PC-9 (cell line): ENCODE data around the gene GAB2. TPM values are rescaled to one million over a fixed set of nuclear protein-coding genes. Genes with fewer than 3 reads are reported as not detected.

ENCODE experiments used
- BruUV-seq: library from RNA; stranded (reverse); fragments of 400-500 nt; replicated peaks from 2 replicates; lab custom pipeline; 2021; lab: Mats Ljungman, UMichigan
- CTCF ChIA-PET: fragments of 300-600 bp; sonication (Branson Sonifier 250); formaldehyde crosslinking; loops from one replicate; lab custom pipeline; 2022; ENCODE audit warnings: antibody characterized with exemption; lab: Charles Lee
- POLR2A ChIA-PET: fragments of 300-600 bp; sonication (Branson Sonifier 250); formaldehyde crosslinking; loops from one replicate; lab custom pipeline; 2022; ENCODE audit warnings: antibody characterized with exemption; ENCODE audit not compliant: unreplicated experiment; lab: Charles Lee
- DNase-seq, 2 experiments: peaks; one replicate each; pipeline versions ENCODE4 v3.0.0 to v3.0.0-alpha.2; 2015 to 2022; ENCODE audit warnings: mixed read lengths in 1 of 2
- H2AFZ ChIP-seq: fragments of 200-600 bp; sonication (generic); 2 replicates; pipeline ENCODE4 v1.8.1; 2017; ENCODE audit warnings: antibody characterized with exemption
- H3F3A ChIP-seq: fragments of 200-600 bp; sonication (generic); 2 replicates; pipeline ENCODE4 v1.8.1; 2017; ENCODE audit warnings: antibody characterized with exemption, mild to moderate bottlenecking, low read depth; ENCODE audit not compliant: insufficient read depth
- H3K27ac ChIP-seq: fragments of 200-600 bp; sonication (generic); 2 replicates; pipeline ENCODE4 v1.6.1; 2016; ENCODE audit warnings: mixed run types
- H3K27me3 ChIP-seq: fragments of 200-600 bp; sonication (generic); 2 replicates; pipeline ENCODE4 v1.6.1; 2016; ENCODE audit warnings: low read depth, mixed run types; ENCODE audit not compliant: insufficient read depth
- H3K36me3 ChIP-seq: fragments of 200-600 bp; sonication (generic); 2 replicates; pipeline ENCODE4 v1.6.1; 2016; ENCODE audit warnings: low read depth, mixed run types
- H3K4me1 ChIP-seq: fragments of 200-600 bp; sonication (generic); replicated peaks from 2 replicates; pipeline ENCODE4 v1.6.1; 2016; ENCODE audit warnings: mixed run types; ENCODE audit not compliant: insufficient read depth
- H3K4me2 ChIP-seq: fragments of 200-600 bp; sonication (generic); 2 replicates; pipeline ENCODE4 v1.6.1; 2017; ENCODE audit warnings: mixed run types
- H3K4me3 ChIP-seq: fragments of 200-600 bp; sonication (generic); 2 replicates; pipeline ENCODE4 v1.6.1; 2016; ENCODE audit warnings: mixed run types
- H3K79me2 ChIP-seq: fragments of 200-600 bp; sonication (generic); 2 replicates; pipeline ENCODE4 v1.6.1; 2017; ENCODE audit warnings: low read depth, mixed run types
- H3K9me2 ChIP-seq: fragments of 200-600 bp; sonication (generic); 2 replicates; pipeline ENCODE4 v1.8.1; 2017; ENCODE audit warnings: mild to moderate bottlenecking; ENCODE audit not compliant: insufficient read depth
- H3K9me3 ChIP-seq: fragments of 200-600 bp; sonication (generic); 2 replicates; pipeline ENCODE4 v1.8.1; 2016; ENCODE audit warnings: low read depth; ENCODE audit not compliant: insufficient read depth
- H4K20me1 ChIP-seq: fragments of 200-600 bp; sonication (generic); 2 replicates; pipeline ENCODE4 v1.8.1; 2017; ENCODE audit not compliant: insufficient read depth
- EZH2 ChIP-seq: fragments of 200-600 bp; sonication (generic); IDR thresholded peaks from 2 replicates; pipeline ENCODE4 v1.8.0; 2017; ENCODE audit warnings: antibody characterized with exemption, low read depth
- intact Hi-C: fragments of 100-400 bp; cut with micrococcal nuclease; formaldehyde crosslinking; loops from one replicate; pipeline ENCODE4 v1.10.0; 2022; ENCODE audit not compliant: unreplicated experiment
- total RNA-seq: library from RNA; stranded (reverse); gene quantifications from 2 replicates; pipeline ENCODE4 v1.2.3, GENCODE V29; 2021
- TF ChIP-seq, protein P1 (sequence below): fragments of 200-600 bp; sonication (generic); conservative IDR thresholded peaks from 2 replicates; pipeline ENCODE4 v1.6.1; 2017; ENCODE audit warnings: mixed run types, antibody characterized with exemption, mild to moderate bottlenecking, moderate library complexity

GAB2 gene
- total RNA-seq, 1 experiment from 2014 or later: 17.5 TPM

DNA sequence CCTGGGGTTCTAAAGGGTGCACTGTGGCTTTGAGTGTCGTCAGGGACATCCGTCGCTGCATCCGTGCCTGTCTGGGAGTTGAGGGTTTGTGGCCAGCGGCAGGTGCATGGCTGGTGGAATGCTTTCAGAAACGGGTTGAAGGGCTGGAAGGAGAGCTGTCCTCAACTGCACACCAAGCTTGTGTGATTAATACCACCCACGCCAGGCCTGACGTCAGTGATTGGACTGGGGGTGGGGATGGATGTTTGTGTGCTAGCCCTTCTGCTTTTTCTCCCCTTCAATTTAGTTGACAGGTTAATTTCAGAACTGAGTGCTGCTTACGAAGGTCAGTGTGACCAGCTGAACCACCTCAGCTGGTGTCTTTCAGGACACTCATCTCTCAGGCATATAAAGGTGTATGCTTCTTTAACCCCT is 3.2 kb upstream of the GAB2 start:
- H3K4me2 ChIP-seq: no peak overlapping the region; the same call in 1 of the 2 replicates
- H2AFZ ChIP-seq: no peak overlapping the region
- no TSS peak for BruUV-seq
- H3K4me3 ChIP-seq: no peak overlapping the region
- ChIA-PET CTCF (interaction anchor here (1.0 kb wide), 1 partner anchor 193 kb away, joined by 5 read pairs; no protein-coding TSS in a partner anchor), POLR2A (no interaction called here)
- H3K9me2 ChIP-seq: no peaks in the 10 kb centered on the region
- no peaks in the 10 kb centered on the region for H4K20me1 ChIP-seq
- H3K79me2 ChIP-seq: peaks cover under 1% of the 10 kb centered on the region; the same call in 1 of the 2 replicates
- intact Hi-C loops: loop anchor here (1.0 to 5.0 kb wide), 3 partner anchors 193 to 344 kb away; partner anchors contain the start of genes KCTD21, NDUFC2 and USP35
- no peaks in the 10 kb centered on the region for H3K27me3 ChIP-seq
- no peaks in the 10 kb centered on the region for H3K9me3 ChIP-seq
- H3K36me3 ChIP-seq: no peaks in the 10 kb centered on the region
- H3F3A ChIP-seq: peaks cover 22% of the 10 kb centered on the region
- H3K4me1 ChIP-seq: peaks cover 19% of the 10 kb centered on the region
- no peak overlapping the region for H3K27ac ChIP-seq
- TF ChIP-seq, protein P1, sequence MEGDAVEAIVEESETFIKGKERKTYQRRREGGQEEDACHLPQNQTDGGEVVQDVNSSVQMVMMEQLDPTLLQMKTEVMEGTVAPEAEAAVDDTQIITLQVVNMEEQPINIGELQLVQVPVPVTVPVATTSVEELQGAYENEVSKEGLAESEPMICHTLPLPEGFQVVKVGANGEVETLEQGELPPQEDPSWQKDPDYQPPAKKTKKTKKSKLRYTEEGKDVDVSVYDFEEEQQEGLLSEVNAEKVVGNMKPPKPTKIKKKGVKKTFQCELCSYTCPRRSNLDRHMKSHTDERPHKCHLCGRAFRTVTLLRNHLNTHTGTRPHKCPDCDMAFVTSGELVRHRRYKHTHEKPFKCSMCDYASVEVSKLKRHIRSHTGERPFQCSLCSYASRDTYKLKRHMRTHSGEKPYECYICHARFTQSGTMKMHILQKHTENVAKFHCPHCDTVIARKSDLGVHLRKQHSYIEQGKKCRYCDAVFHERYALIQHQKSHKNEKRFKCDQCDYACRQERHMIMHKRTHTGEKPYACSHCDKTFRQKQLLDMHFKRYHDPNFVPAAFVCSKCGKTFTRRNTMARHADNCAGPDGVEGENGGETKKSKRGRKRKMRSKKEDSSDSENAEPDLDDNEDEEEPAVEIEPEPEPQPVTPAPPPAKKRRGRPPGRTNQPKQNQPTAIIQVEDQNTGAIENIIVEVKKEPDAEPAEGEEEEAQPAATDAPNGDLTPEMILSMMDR: no peak
- no peak for TF ChIP-seq EZH2
- no peak for DNase-seq

DNA sequence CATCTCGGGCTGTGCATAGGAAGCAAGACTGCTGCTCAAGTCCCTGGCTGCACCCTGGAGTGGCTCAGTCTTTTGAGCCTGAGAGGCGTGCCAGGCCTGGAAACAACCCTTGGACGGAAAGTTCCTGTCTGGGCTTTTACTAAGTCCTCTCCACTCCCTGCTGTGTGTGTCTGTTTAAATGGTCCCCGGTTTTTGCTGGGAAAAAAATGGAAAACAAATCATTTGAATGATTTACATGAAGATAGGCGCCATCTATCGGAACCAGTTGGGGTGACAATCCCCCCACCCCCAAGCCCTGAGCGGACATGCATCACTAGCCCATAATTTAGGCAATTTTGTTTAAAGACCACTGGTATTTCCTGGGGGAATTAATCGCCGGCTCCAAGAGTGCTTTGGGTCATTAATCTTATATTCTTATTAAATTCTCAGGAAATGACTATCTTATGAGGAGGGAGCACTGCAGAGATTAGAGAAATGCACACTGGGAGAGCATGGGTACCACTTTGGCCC is 2.7 kb upstream of the GAB2 start:
- Histone ChIP-seq H3K36me3 (no peaks in the 10 kb centered on the region), H3K27ac (no peak overlapping the region), H3K9me2 (no peaks in the 10 kb centered on the region), H3K27me3 (no peaks in the 10 kb centered on the region), H2AFZ (peak overlapping the region; percentile 10; the same call in 1 of the 2 replicates), H4K20me1 (no peaks in the 10 kb centered on the region), H3K4me3 (no peak overlapping the region; the same call in 1 of the 2 replicates), H3K9me3 (no peaks in the 10 kb centered on the region), H3F3A (peaks cover 27% of the 10 kb centered on the region), H3K4me2 (peak overlapping the region; percentile 57), H3K4me1 (peaks cover 24% of the 10 kb centered on the region), H3K79me2 (peaks cover 5% of the 10 kb centered on the region; the same call in 1 of the 2 replicates)
- ChIA-PET POLR2A (no interaction called here), CTCF (interaction anchor here (0.6 to 1.0 kb wide), 2 partner anchors 192 kb away, joined by 4 to 5 read pairs; no protein-coding TSS in a partner anchor)
- peak; percentile 72 to 74 for DNase-seq
- no peak for TF ChIP-seq EZH2
- TF ChIP-seq, protein P1: peak; percentile 91
- no TSS peak for BruUV-seq
- intact Hi-C loops: loop anchor here (1.0 to 5.0 kb wide), 3 partner anchors 192 to 343 kb away; partner anchors contain the start of genes KCTD21, NDUFC2 and USP35

DNA sequence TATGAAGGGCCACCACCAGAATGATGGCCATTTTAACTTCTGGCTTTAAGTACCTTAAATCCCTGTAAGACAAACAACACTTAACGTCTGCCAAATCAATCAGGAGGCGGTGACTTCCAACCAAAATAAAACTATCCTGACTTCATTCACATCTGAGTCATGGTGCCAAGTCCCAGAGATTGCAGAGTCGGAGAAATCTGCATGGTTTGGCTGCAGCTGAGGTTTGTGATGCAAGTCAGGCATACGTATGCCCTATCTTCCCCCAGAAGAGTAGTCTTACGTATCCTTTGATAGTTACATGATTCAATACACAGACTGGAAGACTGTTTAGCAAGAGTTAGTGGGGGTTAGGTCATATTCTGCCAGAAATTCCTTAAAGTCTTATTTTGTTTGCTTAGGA is 1.7 kb upstream of the GAB2 start:
- BruUV-seq: no TSS peak

More for the DNA sequence above, 1.7 kb upstream of the GAB2 start:
- Histone ChIP-seq H3K27ac (no peak overlapping the region), H3K36me3 (no peaks in the 10 kb centered on the region), H3K4me3 (no peak overlapping the region), H3F3A (peaks cover 37% of the 10 kb centered on the region), H3K79me2 (peaks cover 9% of the 10 kb centered on the region; the same call in 1 of the 2 replicates), H3K27me3 (no peaks in the 10 kb centered on the region), H3K9me2 (no peaks in the 10 kb centered on the region), H3K9me3 (no peaks in the 10 kb centered on the region), H3K4me2 (no peak overlapping the region), H3K4me1 (peaks cover 26% of the 10 kb centered on the region), H2AFZ (no peak overlapping the region), H4K20me1 (no peaks in the 10 kb centered on the region)
- no peak for TF ChIP-seq EZH2
- TF ChIP-seq, protein P1: no peak
- intact Hi-C loops: loop anchor here (5.0 to 10.0 kb wide), 3 partner anchors 125 to 375 kb away; partner anchors contain the start of gene NARS2
- DNase-seq: peak in 1 of 2 experiments; percentile 45
- ChIA-PET CTCF (interaction anchor here (0.6 to 1.2 kb wide), 2 partner anchors 191 to 231 kb away, joined by 3 to 6 read pairs; partner anchors contain the start of genes KCTD21 and USP35), POLR2A (interaction anchor here (0.6 to 0.7 kb wide), 2 partner anchors 193 to 341 kb away, joined by 3 to 14 read pairs; no protein-coding TSS in a partner anchor)
